NCI-H69 (cell line): ENCODE data around the gene C21orf91.

Experiments used
- DNase-seq: peaks from one replicate; lab custom pipeline; 2025; lab: John Stamatoyannopoulos, UW

Gene C21orf91

GRCh38 chr21:17819114-17819876 lies at the start of gene C21orf91:
C21orf91 (minus strand) TSS chr21:17819356; CDS start chr21:17818318, 1,038 bp downstream.
- DNase-seq: peak; percentile 97

- DNase-seq: no peak
Observed at GRCh38 chr21:17866590-17866989, 47.4 kb upstream of the C21orf91 start.

DNA sequence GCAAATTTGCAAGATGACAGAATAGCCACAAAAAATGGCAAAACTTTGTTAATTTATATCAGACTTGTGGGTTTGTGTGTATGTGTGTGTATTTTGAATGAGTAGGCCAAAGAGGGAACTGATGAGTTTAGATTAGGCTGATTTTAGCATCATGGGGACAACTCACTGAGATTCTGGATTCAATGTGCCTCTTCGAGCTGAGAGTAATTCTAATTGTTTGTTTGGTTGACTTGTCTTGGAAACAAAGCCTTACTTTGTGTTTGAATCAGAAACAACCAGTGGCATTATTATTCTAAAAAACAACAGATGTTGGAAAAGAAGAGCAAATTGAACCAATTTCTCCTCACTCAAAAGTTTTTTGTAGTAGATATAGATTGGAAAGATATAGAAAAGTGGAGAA lies 40.5 kb upstream of the C21orf91 start:
- DNase-seq: no peak

DNA sequence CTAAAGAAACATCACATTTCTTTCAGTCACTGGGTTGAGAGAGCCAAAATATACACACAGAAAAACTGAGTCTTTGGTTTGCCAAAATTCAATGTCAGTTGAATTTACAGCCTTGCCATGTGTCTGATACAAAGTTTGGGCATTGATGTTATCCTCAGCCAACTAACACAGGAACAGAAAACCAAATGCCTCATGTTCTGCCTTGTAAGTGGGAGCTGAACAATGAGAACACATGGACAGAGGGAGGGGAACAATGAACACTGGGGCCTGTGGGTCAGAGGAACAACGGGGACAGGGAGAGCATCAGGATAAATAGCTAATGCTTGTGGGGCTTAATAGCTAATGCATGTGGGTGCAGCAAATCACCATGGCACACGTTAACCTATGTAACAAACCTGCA lies 39.6 kb upstream of the C21orf91 start:
- no peak for DNase-seq

DNA sequence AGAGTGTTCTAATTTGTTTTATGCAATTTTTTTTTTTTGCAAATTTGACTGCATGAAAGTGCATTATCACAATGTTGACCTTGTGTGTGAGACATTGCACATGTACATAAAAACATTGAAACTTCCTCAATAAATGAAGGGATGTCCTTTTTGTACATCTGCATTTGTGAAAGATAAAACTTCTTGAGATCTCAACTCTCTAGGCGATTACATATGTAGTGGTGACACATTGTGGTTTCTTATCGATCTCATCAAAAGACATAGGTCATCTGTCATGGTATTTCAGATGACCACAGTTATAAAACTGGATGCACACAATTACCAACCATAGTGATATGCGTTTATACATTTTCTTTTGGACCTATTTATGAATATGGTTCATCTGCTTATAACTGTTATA lies 35.6 kb upstream of the C21orf91 start:
- DNase-seq: no peak

GRCh38 chr21:17853393-17854275 lies 34.5 kb upstream of the C21orf91 start:
- no peak for DNase-seq

DNA sequence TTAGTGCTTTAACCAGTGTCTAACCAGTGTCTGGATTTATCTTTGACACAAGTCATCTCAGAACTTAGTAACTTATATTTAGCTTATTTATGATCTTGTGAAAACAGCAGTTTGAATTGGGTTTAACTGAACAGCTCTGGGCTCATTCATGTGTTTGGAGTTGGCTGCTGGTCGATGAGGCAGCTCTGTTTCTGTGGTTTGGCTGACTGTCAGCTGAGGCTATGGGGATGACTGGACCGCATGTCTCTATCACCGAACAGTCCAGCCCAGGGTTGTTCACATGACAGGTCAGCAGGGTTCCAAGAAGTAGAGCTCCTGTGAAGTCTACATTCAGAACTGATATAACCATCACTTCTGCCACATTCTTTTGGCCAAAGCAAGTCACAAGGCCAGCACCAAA lies 29.1 kb upstream of the C21orf91 start:
- no peak for DNase-seq

- DNase-seq: peak; percentile 48
Observed at GRCh38 chr21:17841103-17841502, 21.9 kb upstream of the C21orf91 start.

DNA sequence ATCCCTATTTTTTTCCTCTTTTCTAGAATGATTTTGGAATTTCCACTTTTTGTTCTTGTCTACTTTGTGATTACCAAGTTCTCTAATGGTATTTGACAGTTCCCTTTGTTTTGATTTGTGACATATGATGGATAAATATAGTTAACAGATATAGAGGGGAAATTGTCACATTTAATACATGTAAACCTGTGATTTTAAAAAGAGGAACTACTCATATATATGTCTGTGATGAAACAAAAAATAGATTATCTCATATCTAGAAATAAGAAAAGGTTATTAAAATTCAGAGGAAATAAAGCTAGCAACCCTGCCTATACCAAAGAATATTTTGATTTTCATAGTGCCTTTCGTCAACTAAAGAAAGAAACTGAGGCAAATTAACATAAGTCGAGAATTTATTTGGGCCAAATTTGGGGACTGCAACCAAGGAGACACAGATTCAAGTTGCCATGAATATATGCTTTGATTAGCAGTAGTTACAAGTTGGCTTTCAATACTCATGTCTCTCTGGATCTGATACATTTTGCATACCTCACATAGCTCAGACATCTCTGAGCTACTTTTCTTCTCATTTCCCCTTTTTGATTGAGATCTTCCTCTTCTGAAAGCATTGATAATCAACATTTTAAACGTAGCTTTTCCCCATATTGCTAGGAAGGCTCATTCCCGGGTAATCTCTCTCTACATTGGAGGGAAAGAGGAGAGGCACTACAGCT lies 15.6 kb upstream of the C21orf91 start:
- no peak for DNase-seq

DNA sequence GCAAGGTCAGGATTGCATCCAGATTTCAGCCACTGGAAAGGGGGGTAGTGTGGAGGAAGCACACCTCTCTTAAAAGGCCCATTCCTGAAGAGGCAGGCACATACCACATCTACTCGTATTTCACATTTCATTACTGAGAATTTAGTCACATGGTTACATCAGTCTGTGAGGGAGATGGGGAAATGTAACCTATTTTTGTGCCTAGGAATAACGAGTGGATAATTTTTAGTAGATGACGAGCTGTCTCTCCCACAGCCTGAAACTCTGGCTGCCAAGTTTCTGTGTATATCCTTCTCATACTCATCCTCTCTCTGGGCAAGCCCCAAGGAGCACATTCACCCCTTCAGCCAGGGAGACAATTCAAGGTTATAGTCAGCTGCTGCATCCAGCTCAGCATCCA lies 10.3 kb upstream of the C21orf91 start:
- DNase-seq: no peak

DNA sequence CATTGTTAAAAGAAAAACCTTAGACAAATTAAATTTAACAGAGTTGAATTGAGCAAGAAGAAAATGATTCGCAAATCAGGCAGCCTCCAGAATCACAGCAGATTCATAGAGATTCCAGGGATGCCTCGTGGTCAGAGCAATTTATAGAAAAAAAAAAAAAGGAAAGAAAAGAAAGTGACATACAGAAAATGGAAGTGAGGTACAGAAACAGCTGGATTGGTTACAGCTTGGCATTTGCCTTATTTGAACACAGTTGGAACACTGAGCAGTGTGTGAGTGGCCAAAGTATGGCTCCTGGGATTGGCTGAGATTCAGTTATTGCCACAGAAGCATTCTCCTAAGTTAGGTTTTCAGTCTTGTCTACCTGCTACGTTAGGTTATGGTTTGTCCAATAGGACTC lies 9.1 kb upstream of the C21orf91 start:
- no peak for DNase-seq

DNA sequence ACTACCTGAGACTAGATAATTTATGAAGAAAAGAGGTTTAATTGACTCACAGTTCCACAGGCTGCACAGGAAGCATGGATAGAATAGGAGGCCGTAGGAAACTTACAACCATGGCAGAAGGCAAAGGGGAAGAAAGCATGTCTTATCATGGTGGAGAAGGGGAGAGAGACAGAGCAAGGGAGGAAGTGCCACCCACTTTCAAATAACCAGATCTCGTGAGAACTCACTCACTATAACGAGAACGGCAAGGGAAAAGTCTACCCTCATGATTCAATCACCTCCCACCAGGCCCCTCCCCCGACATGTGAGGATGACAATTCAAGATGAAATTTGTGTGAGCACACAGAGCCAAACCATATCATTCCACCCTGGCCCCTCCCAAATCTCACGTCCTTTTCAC lies 4.7 kb upstream of the C21orf91 start:
- no peak for DNase-seq

DNA sequence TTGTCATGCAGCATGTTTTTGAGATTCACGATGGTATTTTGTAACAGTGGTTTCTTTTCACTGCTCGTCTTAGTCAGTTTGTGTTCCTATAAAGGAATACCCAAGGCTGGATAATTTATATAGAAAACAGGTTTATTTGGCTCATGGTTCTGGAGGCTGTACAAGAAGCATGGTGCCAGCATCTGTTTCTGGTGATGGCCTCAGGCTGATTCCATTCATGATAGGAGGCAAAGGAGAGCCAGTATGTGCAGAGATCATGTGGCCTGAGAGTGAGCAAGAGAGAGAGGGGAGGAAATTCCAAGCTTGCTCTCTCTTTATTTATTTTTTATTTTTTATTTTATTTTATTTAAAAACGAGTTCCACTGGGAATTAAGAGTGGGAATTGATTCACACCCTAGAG lies 2.0 kb upstream of the C21orf91 start:
- DNase-seq: no peak

- DNase-seq: peak; percentile 88
Observed at GRCh38 chr21:17819877-17820229, 697 bp upstream of the C21orf91 start.

GRCh38 chr21:17818186-17819113 lies 706 bp downstream of the C21orf91 start:
- DNase-seq: peak; percentile 72

DNA sequence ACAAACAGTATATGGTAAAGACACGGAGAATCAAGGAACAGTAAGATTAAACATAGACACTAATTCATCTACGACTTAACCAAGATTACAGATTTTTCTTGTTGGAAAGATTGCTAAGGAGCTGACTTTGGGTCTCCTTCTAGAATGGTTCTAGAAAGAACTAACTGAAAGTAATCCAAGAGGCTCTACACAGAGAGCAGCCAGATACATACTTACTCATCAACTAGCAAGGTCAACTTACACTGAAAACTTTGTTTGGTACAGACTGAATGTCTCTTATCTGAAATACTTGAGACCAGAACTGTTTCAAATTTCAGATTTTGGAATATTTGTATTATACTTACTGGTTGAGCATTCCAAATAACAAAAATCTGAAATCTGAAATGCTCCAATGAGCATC lies 5.8 kb downstream of the C21orf91 start:
- no peak for DNase-seq

- DNase-seq: no peak
Observed at GRCh38 chr21:17805966-17806365, 13.2 kb downstream of the C21orf91 start.

- no peak for DNase-seq
Observed at GRCh38 chr21:17803536-17803935, 15.6 kb downstream of the C21orf91 start.

DNA sequence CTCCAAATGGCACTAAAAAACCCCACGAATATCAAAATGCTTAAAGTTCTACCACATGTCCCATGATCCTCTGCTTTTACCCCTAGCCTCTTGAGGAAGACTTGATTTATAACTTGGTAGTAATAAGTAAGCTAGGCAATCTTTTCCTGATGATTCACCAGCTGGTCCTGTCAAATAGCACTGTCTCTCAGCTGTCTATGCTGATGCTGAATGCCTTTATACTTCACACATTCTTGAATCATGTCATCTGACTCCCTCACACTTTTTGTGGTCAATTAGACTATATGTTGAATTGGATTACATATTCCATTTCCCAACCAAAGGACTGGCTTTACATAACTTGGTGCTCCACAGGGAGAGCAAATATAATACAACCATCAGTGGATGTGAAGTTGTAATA lies 16.6 kb downstream of the C21orf91 start:
- DNase-seq: peak; percentile 9

DNA sequence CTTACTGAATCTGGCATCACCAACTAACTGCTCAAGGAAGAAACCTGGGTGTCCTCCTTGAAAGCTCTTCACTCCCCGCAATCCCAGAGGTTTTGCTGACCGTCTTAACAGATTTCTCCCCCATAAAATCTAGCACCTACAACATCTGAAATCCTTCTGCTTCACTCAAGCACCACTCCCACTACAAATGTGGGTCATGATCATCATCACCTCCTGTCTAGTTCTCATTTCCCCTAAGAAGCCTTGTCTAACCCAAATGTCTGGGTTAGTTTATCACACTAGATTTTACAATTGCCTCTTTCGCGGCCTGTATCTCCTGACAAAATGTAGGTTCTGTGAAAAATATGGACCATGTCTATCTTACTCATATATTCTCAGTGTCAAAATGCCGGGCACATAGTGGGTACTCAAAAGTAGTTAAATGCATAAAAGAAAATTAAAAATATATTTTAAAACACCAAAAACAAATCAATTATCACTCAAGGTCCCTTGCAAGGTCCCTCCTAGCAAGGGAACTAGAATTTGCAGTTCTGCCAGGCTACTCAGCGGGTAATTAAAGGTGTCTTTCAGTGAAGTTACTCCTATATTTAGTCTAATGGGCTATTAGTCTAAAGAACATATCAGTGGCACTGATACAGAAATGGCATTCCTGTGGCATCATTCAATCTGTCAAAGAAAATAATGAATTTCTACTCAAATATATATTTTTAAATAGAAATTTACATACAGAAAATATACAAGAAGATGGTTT lies 19.6 kb downstream of the C21orf91 start:
- peak; percentile 28 for DNase-seq

- DNase-seq: peak; percentile 15
Observed at GRCh38 chr21:17798796-17799195, 20.4 kb downstream of the C21orf91 start.
